HG02943 (cell line): Measurements from ENCODE around the gene HES6.

Source experiments
- ATAC-seq: cut with Tn5 transposase; IDR thresholded peaks from one replicate; pipeline ENCODE4 v1.9.1; 2021; ENCODE audit warnings: mild to moderate bottlenecking, low read depth, moderate library complexity; ENCODE audit not compliant: unreplicated experiment

Gene HES6

DNA sequence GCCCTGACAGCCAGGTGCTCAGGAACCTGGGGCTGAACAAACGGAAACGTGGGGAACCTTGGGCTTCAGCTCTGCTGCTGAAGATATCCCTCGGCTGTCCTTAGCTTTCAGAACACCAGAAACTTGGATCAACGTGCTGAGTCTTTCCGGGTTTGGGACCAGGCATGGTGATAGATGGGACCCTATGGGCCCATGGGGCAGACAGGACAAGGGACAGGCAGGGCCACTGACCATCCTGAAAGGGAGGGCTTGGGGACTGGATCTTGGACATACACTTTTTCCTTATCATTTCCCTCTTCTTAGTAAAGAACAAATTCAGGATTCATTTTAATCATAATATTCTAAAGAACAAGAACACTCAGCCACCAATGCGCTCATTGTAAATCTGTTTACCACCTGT, 16.3 kb upstream of the HES6 start:
- no peak for ATAC-seq

DNA sequence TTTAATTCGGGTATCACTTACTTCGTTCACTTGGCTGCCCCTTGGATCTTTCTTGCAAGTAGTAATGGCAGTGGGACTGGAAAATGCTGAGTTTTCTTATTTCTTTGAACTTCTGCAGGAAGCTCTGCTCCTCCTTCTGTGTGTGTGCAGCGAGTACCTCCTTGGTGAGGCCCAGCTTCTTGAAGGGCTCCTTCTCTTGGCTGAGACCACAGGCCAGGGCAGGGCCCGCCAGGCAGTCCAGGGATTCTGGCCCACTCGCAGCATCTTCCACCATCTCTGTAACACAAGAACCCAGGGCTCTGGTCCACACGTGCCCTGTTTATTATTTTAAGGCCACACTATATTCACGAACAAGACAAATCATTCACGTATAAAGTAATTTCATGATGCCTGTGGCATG, 15.8 kb upstream of the HES6 start:
- ATAC-seq, result no peak

DNA sequence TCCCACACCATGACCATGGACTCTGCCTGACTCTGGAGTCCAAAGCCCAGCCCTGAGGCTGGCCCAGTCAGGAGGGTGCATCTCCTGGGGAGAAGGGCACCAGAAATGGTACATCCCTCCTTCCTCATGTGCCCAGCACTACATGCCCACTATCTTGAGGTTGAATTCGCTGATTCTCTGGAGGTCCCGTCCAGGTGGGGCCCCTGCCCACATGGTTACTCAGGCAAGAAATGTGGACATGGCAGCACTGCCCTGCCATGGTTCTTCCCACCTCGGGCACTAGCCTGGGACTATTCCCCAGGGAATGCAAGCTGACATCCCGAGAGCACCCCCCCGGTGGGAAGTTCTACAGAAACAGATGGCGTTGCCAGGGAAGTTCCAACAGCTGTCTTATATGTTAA, 15.3 kb upstream of the HES6 start:
- ATAC-seq, result no peak

DNA sequence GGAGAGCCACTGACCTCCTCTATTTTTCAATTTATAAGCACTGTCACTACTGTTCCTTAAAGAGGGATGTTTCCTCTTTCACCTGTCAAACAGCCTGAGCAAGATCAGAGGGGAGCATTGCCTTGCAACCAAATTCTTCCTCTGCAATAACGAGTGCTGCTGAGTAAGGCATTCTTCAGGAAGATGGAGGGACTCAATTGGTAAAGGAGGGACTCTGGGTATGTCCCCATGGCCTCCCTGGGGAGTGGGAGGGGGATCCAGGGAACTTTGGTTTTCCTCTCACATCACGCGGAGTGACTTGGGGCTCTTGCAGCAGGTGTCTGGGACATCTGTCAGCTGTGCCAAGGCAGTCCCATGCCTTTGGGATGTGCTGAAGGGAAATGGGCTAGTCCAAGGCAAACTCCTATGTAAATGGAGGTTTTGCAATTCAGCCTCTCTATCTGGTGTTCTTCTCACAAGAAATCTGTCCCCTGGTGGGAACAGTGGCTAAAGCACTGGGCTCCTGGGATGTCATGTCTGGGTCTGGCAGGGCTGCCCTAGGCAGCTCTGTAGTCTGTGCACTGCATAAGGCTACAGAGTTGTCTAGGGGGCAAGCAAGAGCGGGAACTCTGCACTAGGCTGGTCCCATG, 14.4 kb upstream of the HES6 start:
- ATAC-seq, result no peak

DNA sequence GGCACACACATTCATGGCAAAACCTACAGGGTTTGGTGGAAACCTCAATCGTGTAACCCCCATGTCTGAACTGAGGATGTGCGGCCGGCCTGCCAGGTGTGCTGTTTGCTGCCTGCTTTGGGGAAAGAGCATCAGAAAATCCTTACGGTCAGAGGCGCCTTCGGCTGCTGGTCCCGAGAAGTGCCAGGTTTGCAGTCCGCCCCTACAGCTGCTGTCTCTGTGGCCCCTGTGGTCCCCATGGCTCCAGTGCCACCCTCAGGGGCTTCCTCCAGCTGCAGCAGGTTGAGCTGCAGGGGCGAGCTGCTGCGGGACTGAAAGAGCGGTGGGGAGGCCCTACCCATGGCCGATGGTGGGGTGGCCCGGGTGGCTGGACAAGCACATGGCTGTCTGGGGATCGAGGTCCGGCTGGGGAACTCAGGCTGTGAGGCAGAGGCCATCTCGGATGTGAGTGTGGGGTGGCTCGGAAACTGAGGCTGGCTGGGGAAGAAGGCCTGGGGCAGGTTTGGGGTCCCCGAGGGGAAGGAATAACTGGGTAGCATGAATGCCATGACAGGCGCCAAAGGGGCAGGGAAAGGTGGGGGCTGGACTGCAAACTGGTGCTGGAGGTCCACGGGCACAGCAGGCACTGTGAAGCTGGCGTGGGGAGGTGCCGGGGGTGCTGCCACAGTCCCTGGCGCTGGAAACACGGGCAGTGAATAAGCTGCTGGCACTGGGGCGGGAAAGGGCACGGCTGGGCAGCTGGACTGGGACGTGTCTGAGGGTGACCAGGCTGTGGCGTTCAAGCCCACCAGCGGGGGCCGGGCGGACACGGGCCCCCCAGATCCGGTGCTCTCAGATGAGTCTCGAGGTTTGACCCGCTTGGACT, 13.2 kb upstream of the HES6 start:
- no peak for ATAC-seq

DNA sequence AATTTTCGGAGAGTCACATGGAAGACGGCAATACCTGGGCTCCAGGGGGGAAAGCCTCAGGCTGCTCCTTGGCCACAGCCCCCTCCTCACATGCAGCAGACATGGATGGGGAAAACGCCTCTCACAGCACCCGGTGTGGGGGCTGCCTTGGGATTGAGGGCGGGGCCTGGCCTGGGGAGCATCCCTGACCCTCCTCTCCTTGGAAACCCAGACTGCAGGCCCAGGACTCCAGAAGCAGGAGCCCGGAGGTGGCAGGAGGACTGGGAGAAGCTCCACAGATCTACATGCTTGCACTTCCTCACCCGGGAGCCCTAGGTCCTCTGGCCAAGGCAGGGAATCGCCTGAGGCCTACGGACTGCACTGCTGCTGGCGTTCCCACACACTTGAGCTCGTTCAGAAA, 12.1 kb upstream of the HES6 start:
- no peak for ATAC-seq

DNA sequence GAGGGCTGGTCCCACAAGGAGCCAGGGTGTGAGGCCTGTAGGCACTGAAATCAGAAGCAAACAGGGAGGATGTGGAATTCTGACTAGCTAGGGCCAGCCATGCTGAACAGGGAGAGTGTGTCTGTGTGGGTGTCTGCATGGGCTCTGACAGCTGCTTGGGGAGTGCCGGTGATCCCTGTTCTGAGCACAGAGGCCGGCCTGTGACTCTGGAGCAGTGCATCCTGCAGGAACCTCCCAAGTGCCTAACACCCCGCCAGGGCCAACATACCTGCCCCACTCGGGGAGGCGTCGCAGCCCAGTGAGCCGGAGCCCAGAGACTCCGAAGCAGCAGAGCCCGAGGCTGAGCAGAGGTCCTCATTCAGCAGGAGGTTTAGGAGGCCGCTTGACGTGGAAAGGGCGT, 11.5 kb upstream of the HES6 start:
- no peak for ATAC-seq

DNA sequence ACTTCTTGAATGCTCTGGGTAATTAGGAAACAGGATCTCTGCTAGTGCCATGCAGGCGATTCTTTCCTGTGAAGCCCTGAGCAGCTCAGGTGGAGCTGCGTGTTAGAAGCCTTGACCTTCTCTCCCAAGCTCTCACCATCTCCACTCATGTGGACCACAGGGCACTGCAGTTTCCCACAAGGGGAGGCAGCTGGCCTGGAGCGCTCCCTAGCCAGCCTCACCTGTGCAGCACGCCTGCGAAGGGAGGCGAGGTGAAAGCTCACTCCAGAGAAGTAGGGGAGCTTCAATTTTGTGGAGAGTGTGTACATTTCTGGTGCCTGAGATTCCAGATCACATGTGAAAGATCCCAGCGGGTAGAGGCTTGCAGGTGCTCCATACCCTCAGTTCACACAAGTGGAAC, 11.1 kb upstream of the HES6 start:
- ATAC-seq, result no peak

DNA sequence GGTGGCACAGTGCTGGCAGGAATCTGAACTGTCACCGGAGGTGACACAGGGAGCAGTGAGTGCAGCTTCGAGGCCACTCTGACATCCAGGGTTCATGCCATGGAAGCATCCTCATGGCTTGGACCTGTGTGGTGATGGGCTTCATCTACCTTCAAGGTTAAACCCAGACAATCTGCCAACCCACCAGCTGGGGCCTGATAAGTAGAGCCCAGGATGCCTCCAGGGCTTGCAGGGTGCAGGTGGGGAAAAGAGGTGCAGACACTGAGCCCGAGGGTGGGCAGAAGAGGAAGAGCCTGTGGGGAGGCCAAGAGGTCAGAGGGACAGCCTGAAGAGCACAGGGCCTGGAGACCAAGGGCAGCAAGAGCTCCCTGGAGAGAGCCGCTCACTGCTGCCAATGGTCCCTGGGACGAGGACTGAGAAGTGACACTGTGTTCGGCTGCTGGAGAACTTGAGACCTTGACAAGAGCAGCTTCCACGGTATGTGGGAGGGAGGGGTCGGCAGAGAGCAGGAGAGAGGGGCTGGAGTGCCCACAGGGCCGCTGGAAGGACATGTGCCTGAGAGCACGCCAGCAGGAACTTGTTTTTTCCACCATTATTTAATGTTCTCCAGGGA, 8.1 kb upstream of the HES6 start:
- ATAC-seq, result no peak

DNA sequence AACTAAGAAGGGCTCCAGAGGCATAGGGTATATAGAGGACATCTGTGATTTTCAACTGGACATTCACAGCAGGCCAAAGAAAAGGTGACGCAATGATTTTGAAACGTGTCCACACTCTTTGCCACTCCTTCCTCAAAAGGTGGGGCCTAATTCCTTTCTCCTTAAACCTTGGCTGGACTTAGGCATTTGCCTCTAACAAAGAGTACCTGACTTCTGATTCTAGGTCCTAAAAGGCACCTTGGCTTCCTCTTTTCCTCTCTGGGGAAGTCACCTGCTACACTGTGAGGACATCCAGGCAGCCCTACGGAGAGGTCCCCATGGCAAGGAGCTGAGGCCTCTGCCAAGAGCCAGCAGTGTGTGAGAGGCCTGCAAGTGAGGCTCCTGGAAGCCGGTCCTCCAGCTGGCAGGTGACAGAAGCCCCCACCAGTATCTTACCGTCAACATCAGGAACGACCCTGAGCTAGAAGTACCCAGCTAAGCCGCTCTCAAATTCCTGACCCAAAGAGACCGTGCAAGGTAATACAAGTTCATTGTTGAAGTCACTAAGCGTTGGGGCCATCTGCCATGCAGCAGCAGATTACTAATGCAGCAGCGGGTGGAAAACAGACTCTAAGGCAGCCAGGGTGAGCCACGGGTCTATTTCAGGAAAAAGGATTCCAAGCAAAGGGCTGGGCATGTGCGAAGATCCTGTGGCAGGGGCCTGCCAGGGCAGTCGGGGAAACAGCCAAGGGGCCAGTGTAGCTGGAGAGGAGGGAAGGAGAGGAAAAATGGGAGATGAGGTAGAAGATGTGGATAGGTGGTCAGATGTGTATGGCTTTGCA, 7.4 kb upstream of the HES6 start:
- no peak for ATAC-seq

DNA sequence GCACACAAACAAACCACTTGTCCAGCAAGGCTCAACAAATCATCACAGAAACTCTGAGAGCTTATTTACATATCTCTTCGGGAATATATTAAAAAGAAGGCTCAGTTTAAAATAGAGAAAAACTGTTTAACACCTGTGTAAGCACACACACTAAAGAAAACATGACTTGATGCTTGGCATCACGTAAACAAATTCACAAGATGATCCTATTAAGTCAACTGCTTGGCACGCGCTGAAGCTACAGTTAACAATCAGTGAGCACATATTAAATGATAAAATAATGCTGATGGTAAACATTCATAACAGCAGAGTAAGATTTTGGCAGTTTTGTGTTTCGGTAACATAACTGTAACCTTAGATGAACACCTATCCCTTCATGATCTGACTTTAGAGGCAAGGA, 4.3 kb upstream of the HES6 start:
- no peak for ATAC-seq

DNA sequence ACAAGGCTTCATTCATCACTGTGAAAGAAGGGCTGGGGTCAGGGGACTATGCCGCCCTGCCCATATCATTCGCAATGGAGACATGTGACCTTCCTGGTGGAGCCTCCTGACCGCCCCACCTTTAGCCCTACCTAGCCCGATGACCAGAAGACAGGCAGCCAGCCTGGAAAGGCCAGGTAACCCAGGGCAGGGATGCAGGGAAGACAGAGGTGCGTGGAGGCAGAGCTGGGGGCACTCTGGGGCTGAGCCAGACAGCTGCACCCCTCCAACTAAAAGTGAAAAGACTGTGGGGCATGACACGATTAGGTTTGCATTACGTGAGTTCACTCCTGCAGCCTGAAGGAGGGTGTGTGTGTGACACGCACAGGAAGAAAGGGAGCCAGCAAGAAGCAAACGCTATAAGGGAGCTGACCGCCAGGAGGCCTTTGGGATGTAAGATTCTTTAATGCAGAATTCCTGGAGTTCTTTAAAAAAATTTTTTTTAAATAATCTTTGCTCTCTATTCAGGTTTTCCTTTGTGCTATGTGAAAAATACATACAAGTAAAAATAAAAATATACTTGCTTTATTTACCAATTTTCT, 3.7 kb upstream of the HES6 start:
- ATAC-seq, result no peak

DNA sequence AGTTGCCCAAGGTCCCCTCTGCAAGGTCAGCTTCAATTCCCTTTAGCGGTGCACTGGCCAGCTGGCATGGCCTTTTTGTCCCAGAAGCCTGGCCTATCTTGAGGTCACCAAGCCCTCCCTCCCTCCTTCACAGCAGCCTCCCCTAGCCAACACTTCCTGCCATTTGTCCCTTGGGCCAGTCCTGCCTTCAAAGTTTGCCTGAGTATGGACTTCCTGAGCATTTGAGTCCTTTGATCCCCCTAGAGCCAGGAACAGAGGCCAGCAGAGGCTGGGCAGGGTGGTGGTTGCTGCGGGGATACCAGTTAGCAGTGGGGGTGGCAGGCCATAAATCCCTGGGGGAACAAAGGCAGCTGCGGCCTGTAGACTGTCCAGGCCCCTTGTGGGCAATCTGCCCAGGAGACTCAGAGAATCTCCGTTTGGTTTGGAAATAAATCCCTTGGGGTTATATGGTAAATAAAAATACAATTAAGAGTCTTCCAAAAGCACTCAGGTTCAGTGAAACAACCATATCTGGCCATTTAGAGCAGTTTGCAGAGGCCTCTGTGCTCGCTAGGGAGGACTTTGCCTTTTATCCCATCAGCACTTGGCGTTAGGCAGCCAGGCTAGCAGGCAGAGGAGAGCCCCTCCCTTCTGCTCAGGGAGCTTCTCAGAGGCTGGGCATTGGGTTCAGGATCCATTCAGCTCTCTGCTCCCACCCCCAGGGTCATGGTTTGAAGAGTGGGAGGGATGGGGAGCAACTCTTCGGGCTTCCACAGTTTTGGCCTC, 3.1 kb upstream of the HES6 start:
- no peak for ATAC-seq

DNA sequence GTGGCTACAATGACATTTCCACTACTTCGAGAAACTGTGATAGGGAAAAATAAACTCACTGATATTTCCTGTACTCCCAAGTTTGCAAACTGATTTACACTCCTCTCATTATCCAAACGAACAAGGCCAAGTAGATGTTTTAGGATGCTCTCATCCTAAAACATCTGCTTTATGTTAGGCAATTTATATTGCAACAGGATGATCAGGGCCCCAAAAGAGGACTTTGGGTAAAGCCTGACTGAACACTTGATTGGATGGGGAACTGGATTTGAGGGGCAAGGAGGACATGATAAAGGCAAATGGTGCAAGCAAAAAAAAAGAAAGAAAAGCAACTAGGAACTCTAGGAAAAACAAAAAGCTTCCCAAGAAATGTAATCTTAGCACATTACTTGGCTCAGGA, 2.1 kb upstream of the HES6 start:
- no peak for ATAC-seq

DNA sequence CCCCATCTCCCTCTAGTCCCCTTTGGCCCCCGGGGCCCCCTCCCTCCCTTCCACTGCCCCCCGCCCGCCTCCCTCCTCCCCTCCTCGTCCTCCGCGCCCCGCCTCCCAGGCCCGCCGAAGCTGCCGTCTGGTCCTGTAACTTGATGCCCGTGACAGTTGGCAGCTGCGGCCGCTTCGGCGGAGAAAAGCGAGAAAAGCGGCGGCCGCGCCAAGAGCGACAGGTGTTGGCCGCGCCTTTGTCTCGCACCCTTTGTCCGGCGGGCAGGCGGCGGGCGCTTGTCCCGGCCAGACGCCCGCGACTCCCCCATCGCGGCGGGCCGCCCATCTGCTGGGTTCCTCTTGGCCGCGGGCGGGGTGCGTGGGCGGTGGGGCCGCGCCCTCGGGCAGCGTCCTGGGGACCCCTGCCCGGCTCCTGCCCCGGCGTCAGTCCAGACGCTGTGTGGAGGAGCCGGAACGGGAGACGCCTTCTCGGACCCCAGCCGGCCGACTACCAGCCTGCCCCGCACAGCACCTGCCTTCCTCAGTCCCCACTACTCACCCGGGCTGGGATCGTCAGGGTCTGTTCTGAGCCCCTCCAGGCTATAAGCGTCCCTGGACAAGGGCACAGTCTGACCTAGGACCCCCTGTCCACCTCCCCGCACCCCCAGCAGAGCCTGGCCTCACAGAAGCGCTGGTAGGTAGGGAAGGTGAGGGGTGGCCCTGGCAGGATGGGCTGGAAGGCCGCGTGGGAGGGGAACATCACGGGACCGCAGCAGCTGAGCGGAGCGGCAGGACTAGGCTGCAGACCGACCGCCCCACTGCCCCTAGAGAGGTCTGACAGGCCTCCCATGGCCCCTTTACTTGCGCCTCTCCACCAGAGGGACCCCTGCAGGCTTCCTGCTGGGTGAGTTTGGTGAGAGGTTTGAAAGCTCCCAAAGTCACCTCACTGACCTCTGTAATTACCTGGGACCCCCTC, 1.2 kb upstream of the HES6 start:
- no peak for ATAC-seq

DNA sequence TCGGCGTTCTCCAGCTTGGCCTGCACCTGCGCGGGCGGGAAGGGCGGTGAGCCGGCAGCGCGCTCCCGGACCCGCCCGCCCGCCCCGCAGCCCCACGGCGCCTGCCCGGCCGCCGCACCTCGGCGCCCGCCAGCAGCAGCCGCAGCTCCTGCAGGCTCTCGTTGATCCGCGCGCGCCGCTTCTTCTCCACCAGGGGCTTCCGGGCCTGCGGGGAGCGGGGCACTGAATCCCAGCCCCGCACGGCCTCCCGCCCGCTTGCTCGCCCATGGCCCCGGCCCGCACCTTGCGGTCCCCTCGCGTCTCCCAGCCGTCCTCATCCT, 335 bp downstream of the HES6 start:
- ATAC-seq, result peak; percentile 9

DNA sequence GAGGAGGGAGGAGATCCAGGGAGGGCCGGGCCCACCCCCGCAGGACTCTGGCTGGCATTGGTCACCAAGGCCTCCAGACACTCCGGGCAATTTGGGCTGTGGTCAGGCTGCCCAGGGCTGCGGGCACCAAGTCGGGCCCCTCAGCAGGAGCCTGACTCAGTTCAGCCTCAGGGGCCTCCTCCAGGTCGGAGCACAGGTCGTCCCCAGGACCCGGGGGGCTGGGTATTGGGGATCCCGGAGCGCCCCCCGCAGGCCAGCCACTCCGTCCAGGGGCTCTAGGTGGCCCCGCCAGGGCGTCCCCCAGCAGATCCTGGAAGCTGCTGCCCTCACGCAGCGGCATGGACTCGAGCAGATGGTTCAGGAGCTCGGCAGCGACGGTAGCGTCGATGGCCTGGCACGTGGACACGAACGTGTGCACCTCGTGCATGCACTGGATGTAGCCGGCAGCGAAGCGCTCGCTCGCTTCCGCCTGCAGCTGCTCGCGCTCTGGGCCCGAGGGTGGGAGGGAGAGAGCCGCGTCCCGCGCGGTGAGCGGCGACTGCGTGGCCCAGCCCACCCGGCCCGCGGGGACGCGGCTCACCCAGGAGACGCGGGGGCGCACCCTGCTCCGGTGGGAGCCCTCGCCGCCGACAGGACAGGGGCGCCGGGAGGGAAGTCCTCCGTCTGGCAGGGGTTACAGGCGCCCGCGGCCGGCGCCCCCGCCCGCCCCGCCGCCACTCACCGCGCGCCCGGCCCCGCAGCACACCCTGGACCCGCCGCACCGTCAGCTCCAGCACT, 884 bp downstream of the HES6 start:
- ATAC-seq, result no peak

DNA sequence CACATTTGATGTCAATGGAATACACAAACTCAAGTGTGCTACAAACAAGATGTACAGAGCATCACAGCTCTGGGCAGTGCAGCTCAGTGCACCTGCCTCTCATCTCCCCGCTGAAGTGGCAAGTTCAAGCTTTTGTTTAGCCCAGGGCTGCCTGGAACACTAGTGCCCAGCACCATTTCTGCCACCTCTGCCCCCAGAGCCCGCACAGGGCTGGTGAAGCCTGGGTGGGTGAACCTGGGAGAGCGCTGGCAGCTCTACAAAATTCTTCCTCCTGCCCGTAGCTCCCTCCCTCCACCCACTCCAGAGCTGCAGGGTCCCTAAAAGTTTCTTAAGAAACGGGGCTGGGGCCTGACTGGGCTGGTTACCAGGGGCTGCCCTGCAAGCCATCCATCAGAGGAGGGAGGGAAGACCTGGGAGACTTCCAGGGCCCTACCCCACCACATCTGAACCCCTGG, 1.5 kb downstream of the HES6 start:
- no peak for ATAC-seq
